Spleen (tissue), 11 donors: ENCODE measurements around the gene RABL6. TPM values are rescaled to one million over a fixed set of nuclear protein-coding genes. Genes with fewer than 3 reads are reported as not detected.
"Not testable (repeated sequence)": the region's sequence is repeated elsewhere in the genome, so short reads cannot be mapped to it uniquely, and the experiment has no call there.

ENCODE experiments used
- DNase-seq: peaks from one replicate; pipeline ENCODE4 v3.0.0-alpha.2; 2020
- H3K27ac ChIP-seq, 8 donors: fragments of 200-600 bp; sonication (generic) in 7 of 8; 1 replicate in 4 of 8; 2 replicates in 4 of 8; pipeline versions ENCODE4 v1.5.0 to v1.8.0; 2016 to 2021; ENCODE audit warnings: inconsistent platforms in 4 of 8, mild to moderate bottlenecking in 4 of 8, moderate library complexity in 1 of 8
- H3K27me3 ChIP-seq, 7 donors: fragments of 200-600 bp; sonication (generic) in 6 of 7; replicated peaks in 1 of 7; 1 replicate in 4 of 7; 2 replicates in 3 of 7; pipeline versions ENCODE4 v1.5.0 to v1.8.0; 2016 to 2021; ENCODE audit warnings: inconsistent platforms in 3 of 7, mild to moderate bottlenecking in 1 of 7
- H3K36me3 ChIP-seq, 6 donors: fragments of 200-600 bp; sonication (generic) in 5 of 6; 1 replicate in 4 of 6; 2 replicates in 2 of 6; pipeline versions ENCODE4 v1.5.0 to v1.8.0; 2016 to 2021; ENCODE audit warnings: inconsistent platforms in 2 of 6
- H3K4me1 ChIP-seq, 6 donors: fragments of 200-600 bp; sonication (generic) in 5 of 6; 1 replicate in 3 of 6; 2 replicates in 3 of 6; pipeline versions ENCODE4 v1.5.0 to v1.8.0; 2016 to 2021; ENCODE audit warnings: inconsistent platforms in 3 of 6
- H3K4me3 ChIP-seq, 8 donors: fragments of 200-600 bp; sonication (generic) in 7 of 8; 1 replicate in 4 of 8; 2 replicates in 4 of 8; pipeline versions ENCODE4 v1.5.0 to v1.8.0; 2016 to 2021; ENCODE audit warnings: inconsistent platforms in 4 of 8, mild to moderate bottlenecking in 4 of 8, moderate library complexity in 2 of 8
- H3K9me3 ChIP-seq, 8 donors: fragments of 200-600 bp; sonication (generic) in 7 of 8; 1 replicate in 4 of 8; 2 replicates in 4 of 8; pipeline versions ENCODE4 v1.5.0 to v1.8.0; 2016 to 2021; ENCODE audit warnings: inconsistent platforms in 4 of 8
- POLR2A ChIP-seq, 3 donors: fragments of 450-650 bp; IDR thresholded peaks; one replicate each; pipeline ENCODE4 v1.5.1; 2017; ENCODE audit warnings: antibody characterized with exemption in 3 of 3, mild to moderate bottlenecking in 1 of 3
- POLR2AphosphoS5 ChIP-seq, 3 donors: sonication (generic); formaldehyde crosslinking; IDR thresholded peaks; one replicate each; pipeline ENCODE4 v1.5.1; 2017; ENCODE audit warnings: antibody characterized with exemption in 3 of 3
- WGBS, 5 donors: extraction: QIAGEN DNeasy Blood & Tissue Kit in 3 of 5; methylation state at CpG; one replicate each; pipeline versions ENCODE4 v1.1.5 to v1.1.7; 2013 to 2018; 5-methylcytosine and 5-hydroxymethylcytosine counted together
- intact Hi-C: fragments of 100-400 bp; cut with DNase I; formaldehyde crosslinking; loops from one replicate; pipeline ENCODE4 v1.15.0; 2023; ENCODE audit warnings: low total_unique reads
- polyA plus RNA-seq, 3 donors: library from polyadenylated mRNA; stranded (reverse); fragments of 200-250 nt; gene quantifications; one replicate each; pipeline ENCODE4 v1.2.1, GENCODE V29; 2013
- total RNA-seq, 7 donors: library from RNA; depleted of rRNA in 3 of 7; stranded (reverse); fragments of >200 nt in 3 of 7; fragmentation: NEBNext Ultra II Directional in 4 of 7; extraction: Animal tissue kit (Norgen Biotek cat#: 25700) in 4 of 7; gene quantifications; one replicate each; pipeline versions ENCODE4 v1.1.0 to v1.2.1, GENCODE V29; 2016 to 2021
- TF ChIP-seq, protein P1 (sequence below), 11 experiments: fragments of 200-600 bp in 7 of 11; fragments of 450-650 bp in 4 of 11; sonication (generic) in 4 of 11; IDR thresholded peaks in 8 of 11; conservative IDR thresholded peaks in 3 of 11; 1 replicate in 7 of 11; 2 replicates in 4 of 11; pipeline versions ENCODE4 v1.4.0 to v1.8.0; 2016 to 2021; ENCODE audit warnings: antibody characterized with exemption in 11 of 11, inconsistent platforms in 4 of 11, mild to moderate bottlenecking in 1 of 11
- donor health status: healthy with polysubstance abuse.
- donor health status: DM: no; HTN: no; CAD: no; lungs with moderate emphysema.
- donor health status: DM: no; HTN: no; CAD: no.
- donor health status: Bipolar disorder and iron deficiency.
- donor health status: healthy.
- donor health status: DM: no; HTN: no; CAD: no.
- donor health status: DM: yes; HTN: yes; CAD: no.

Gene RABL6
- total and polyA plus RNA-seq, 10 donors = 32.7 to 70.0 (median 55.7) TPM

DNA sequence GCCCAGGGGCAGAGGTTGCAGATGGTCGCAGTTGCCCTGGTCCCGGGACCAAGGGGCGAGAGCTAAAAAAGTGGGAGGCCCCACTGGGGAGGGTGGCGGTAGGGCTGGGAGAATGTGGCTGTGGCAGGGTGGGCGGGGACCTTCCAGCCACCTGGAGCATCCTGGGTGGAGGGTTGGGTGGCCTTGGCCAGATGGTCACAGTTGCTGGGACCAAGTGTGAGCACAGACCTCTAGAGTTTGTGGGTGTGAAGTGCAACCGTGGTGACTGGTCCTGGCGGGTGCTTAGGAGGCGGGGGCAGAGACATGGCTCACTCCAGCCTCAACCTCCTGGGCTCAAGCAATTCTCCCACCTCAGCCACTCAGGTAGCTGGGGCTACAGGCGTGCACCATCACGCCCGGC, 72.9 kb downstream of the RABL6 start:
- no peaks in the 10 kb centered on the region for H3K9me3 ChIP-seq
- no peak overlapping the region for H3K4me3 ChIP-seq
- 75 to 88% (median 81%) methylated on average over 11 of the region's 11 CpGs for WGBS, 5 donors
- peak; percentile 64 for DNase-seq
- TF ChIP-seq, protein P1, sequence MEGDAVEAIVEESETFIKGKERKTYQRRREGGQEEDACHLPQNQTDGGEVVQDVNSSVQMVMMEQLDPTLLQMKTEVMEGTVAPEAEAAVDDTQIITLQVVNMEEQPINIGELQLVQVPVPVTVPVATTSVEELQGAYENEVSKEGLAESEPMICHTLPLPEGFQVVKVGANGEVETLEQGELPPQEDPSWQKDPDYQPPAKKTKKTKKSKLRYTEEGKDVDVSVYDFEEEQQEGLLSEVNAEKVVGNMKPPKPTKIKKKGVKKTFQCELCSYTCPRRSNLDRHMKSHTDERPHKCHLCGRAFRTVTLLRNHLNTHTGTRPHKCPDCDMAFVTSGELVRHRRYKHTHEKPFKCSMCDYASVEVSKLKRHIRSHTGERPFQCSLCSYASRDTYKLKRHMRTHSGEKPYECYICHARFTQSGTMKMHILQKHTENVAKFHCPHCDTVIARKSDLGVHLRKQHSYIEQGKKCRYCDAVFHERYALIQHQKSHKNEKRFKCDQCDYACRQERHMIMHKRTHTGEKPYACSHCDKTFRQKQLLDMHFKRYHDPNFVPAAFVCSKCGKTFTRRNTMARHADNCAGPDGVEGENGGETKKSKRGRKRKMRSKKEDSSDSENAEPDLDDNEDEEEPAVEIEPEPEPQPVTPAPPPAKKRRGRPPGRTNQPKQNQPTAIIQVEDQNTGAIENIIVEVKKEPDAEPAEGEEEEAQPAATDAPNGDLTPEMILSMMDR (IDR thresholded peaks at IDR 0.05 in 8 of 11, conservative IDR thresholded peaks at IDR 0.05 in 3 of 11) = no peak
- TF ChIP-seq POLR2A (IDR thresholded peaks at IDR 0.05) = no peak
- TF ChIP-seq POLR2AphosphoS5 (IDR thresholded peaks at IDR 0.05) = no peak
- H3K36me3 ChIP-seq = no peaks in the 10 kb centered on the region
- H3K4me1 ChIP-seq = peaks cover 24 to 49% (median 34%) of the 10 kb centered on the region in 6 donors
- no peak overlapping the region for H3K27ac ChIP-seq
- H3K27me3 ChIP-seq = no peaks in the 10 kb centered on the region
- intact Hi-C loops = loop anchor here (10.0 kb wide), 1 partner anchor 64 kb away; the partner anchor contains the start of genes C8G and FBXW5

DNA sequence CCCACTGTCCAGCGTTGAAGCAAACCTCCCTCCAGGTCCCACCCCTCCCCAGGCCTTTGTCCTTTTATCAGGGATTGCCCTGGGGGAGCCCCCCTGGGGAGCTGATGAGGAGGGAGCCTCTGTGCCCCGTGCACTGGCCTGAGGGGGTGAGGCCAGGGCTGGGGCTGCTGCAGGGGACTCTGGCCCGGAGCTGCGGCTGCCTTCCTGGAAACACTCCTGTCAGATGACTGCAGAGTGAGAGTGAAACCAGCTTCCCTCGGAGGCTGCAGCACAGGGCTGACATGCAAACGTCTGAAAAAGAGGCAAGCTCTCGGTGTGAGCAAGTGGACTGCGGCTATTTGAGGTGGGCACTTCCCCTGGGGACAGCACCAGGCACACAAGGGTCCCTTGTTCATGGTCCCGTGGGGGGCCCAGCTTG, 74.0 kb downstream of the RABL6 start:
- Histone ChIP-seq H3K4me1 (peaks cover 25 to 54% (median 36%) of the 10 kb centered on the region in 6 donors), H3K4me3 (peak overlapping the region; percentile 29 to 71 (median 40)), H3K36me3 (no peaks in the 10 kb centered on the region), H3K27me3 (no peaks in the 10 kb centered on the region), H3K9me3 (no peaks in the 10 kb centered on the region), H3K27ac (peak overlapping the region; percentile 69 to 89 (median 81))
- DNase-seq = peak; percentile 85
- TF ChIP-seq POLR2A (IDR thresholded peaks at IDR 0.05) (no peak), POLR2AphosphoS5 (IDR thresholded peaks at IDR 0.05) (peak; percentile 37 to 68 (median 53))
- TF ChIP-seq, protein P1 (IDR thresholded peaks at IDR 0.05 in 8 of 11, conservative IDR thresholded peaks at IDR 0.05 in 3 of 11) = no peak
- intact Hi-C loops = loop anchor here (10.0 kb wide), 1 partner anchor 63 kb away; the partner anchor contains the start of genes C8G and FBXW5
- 2 to 11% (median 5%) methylated on average over 7 to 9 of the region's 9 CpGs for WGBS, 5 donors

DNA sequence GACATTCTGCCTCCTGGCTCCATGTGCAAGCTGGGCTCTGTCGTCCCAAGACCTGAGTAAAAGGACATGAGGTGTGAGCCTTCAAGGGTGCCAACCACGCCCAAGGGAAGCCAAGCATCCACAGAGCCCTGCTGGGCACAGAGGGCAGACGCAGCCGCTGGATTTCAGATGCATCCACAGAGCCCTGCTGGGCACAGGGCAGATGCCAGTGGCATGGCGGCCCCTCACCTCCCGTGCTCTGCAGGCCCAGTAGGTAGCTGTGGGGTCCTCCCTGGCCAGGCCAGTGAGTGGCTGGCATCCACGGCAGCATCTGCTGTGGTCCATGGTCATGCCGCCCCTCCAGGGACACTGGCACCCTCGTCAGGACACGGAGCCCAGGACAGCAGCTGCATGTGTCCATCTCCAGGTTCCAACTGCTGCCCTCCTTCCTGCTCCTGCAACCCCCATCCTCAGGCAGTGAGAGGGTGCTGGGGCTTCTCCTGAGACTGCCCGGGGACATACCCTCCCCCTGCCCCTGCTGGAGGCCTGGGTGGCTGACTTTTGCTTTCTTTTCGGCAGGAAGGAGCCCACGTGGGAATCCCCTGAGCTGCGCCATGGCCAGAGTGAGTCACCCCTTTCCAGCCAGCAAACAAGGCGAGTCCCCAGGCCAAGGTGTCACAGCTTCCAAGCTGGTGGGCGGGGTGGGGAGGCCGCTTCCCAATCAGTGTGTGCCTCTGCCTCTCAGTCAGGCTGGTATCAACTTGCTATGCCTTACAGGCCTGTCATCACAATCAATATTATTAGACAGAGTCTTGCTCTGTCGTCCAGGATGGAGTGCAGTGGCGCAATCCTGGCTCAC, 74.6 kb downstream of the RABL6 start:
- no peaks in the 10 kb centered on the region for H3K36me3 ChIP-seq
- H3K9me3 ChIP-seq = no peaks in the 10 kb centered on the region
- H3K27me3 ChIP-seq = no peaks in the 10 kb centered on the region
- H3K4me1 ChIP-seq = peaks cover 25 to 60% (median 41%) of the 10 kb centered on the region in 6 donors
- peak overlapping the region; percentile 69 to 89 (median 81) for H3K27ac ChIP-seq
- WGBS, 5 donors = 8 to 38% (median 28%) methylated on average over 15 to 19 of the region's 19 CpGs
- peak; percentile 89 for DNase-seq
- no peak for TF ChIP-seq POLR2A (IDR thresholded peaks at IDR 0.05)
- TF ChIP-seq POLR2AphosphoS5 (IDR thresholded peaks at IDR 0.05) = peak; percentile 57 to 72 (median 68)
- TF ChIP-seq, protein P1 (IDR thresholded peaks at IDR 0.05 in 8 of 11, conservative IDR thresholded peaks at IDR 0.05 in 3 of 11) = peak in 3 of 11 experiments; percentile 4 to 33 (median 19)
- peak overlapping the region; percentile 29 to 71 (median 40) for H3K4me3 ChIP-seq
- intact Hi-C loops = loop anchor here (10.0 kb wide), 1 partner anchor 62 kb away; the partner anchor contains the start of genes C8G and FBXW5

DNA sequence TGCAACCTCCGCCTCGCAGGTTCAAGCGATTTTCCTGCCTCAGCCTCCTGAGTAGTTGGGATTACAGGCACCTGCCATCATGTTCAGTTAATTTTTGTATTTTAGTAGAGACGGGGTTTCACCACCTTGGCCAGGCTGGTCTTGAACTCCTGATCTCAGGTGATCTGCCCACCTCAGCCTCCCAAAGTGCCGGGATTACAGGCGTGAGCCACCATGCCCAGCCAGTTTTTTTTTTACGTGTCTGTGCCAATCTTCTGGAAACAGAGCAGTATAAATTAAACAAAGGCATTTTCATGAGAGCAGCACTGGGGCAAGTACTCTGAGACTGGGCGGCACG, 75.2 kb downstream of the RABL6 start:
- H3K9me3 ChIP-seq, H3K27me3 ChIP-seq, DNase-seq, H3K36me3 ChIP-seq: not testable (repeated sequence)
- H3K4me1 ChIP-seq = peaks cover 28 to 66% (median 47%) of the 10 kb centered on the region in 6 donors
- intact Hi-C loops = loop anchor here (10.0 kb wide), 1 partner anchor 62 kb away; the partner anchor contains the start of genes C8G and FBXW5
- 72 to 84% (median 76%) methylated on average over 9 of the region's 9 CpGs for WGBS, 5 donors
- peak overlapping the region; percentile 69 to 89 (median 81) for H3K27ac ChIP-seq
- peak overlapping the region in 1 of 8 donors; percentile 71 for H3K4me3 ChIP-seq

DNA sequence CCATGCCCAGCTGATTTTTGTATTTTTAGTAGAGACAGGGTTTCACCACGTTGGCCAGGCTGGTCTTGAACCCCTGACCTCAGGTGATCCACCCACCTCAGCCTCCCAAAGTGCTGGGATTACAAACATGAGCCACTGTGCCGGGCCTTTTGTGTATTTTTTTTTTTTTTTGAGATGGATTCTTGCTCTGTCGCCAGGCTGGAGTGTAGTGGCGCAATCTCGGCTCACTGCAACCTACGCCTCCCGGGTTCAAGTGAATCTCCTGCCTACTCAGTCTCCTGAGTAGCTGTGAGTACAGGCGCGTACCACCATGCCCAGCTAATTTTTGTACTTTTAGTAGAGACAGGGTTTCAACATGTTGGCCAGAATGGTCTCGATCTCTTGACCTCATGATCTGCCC, 75.9 kb downstream of the RABL6 start:
- not testable (repeated sequence) for H3K36me3 ChIP-seq, DNase-seq, H3K4me3 ChIP-seq, H3K27me3 ChIP-seq, H3K9me3 ChIP-seq
- intact Hi-C loops = loop anchor here (10.0 kb wide), 1 partner anchor 61 kb away; the partner anchor contains the start of genes C8G and FBXW5
- peaks cover 33 to 74% (median 54%) of the 10 kb centered on the region in 6 donors for H3K4me1 ChIP-seq
- H3K27ac ChIP-seq = peak overlapping the region in 2 of 8 donors; percentile 77 to 87
- 83 to 95% (median 88%) methylated on average over 10 of the region's 10 CpGs for WGBS, 5 donors
